Ishikawa (cell line): Measurements from ENCODE around the gene HSP90AB1.

ENCODE experiments used
- EP300 ChIP-seq: IDR thresholded peaks from 2 replicates; pipeline ENCODE4 v1.6.1; 2012; ENCODE audit warnings: borderline replicate concordance
- MAX ChIP-seq: IDR thresholded peaks from 2 replicates; pipeline ENCODE4 v1.6.1; 2012
- ZBTB7A ChIP-seq: IDR thresholded peaks from 2 replicates; pipeline ENCODE4 v1.6.1; 2012; ENCODE audit warnings: low read depth

GRCh38 chr6:44271914-44272313, 25.0 kb downstream of the HSP90AB1 start:
- no peak for TF ChIP-seq MAX
- no peak for TF ChIP-seq EP300
- TF ChIP-seq ZBTB7A: no peak
